Uterus (tissue), 2 donors: ENCODE data around the gene NPW.

ENCODE experiments used
- CTCF ChIP-seq, 4 experiments: fragments of 200-600 bp in 2 of 4; fragments of 450-650 bp in 2 of 4; sonication (generic) in 2 of 4; IDR thresholded peaks; one replicate each; pipeline ENCODE4 v1.5.1; 2016 to 2019; ENCODE audit warnings: antibody characterized with exemption in 4 of 4, mild to moderate bottlenecking in 2 of 4, moderate library complexity in 1 of 4
- POLR2A ChIP-seq, 2 donors: fragments of 450-650 bp; IDR thresholded peaks; one replicate each; pipeline ENCODE4 v1.6.1; 2016; ENCODE audit warnings: antibody characterized with exemption in 2 of 2, mild to moderate bottlenecking in 1 of 2, moderate library complexity in 1 of 2

- TF ChIP-seq CTCF (IDR thresholded peaks at IDR 0.05) (no peak), POLR2A (IDR thresholded peaks at IDR 0.05) (no peak)
Measured at GRCh38 chr16:1975432-1976215, 44.0 kb upstream of the NPW start.
